Fibroblast of lung (primary cell): Measurements from ENCODE around the gene LIMCH1. TPM values are rescaled to one million over a fixed set of nuclear protein-coding genes. Genes with fewer than 3 reads are reported as not detected.

ENCODE experiments used
- DNase-seq, 2 donors: peaks; one replicate each; pipeline versions ENCODE4 v3.0.0 to v3.0.0-alpha.2; 2010; ENCODE audit warnings: low read depth in 2 of 2
- H2AFZ ChIP-seq: 2 replicates; pipeline ENCODE4 v1.5.1; 2012; ENCODE audit warnings: low read length, control low read depth, inconsistent platforms
- H3K27ac ChIP-seq: 2 replicates; pipeline ENCODE4 v1.5.1; 2011; ENCODE audit warnings: low read length, control low read depth; ENCODE audit not compliant: insufficient read depth
- H3K27me3 ChIP-seq: 2 replicates; pipeline ENCODE4 v1.5.1; 2011; ENCODE audit warnings: mild to moderate bottlenecking, low read length; ENCODE audit not compliant: control insufficient read depth, insufficient read depth
- H3K36me3 ChIP-seq: 2 replicates; pipeline ENCODE4 v1.5.1; 2011; ENCODE audit warnings: low read length; ENCODE audit not compliant: control insufficient read depth, insufficient read depth
- H3K4me1 ChIP-seq: 2 replicates; pipeline ENCODE4 v1.5.1; 2011; ENCODE audit warnings: low read length; ENCODE audit not compliant: control insufficient read depth, insufficient read depth; ENCODE audit errors: extremely low read depth
- H3K4me2 ChIP-seq: 2 replicates; pipeline ENCODE4 v1.5.1; 2011; ENCODE audit warnings: low read length, control low read depth; ENCODE audit not compliant: insufficient read depth; ENCODE audit errors: extremely low read depth
- H3K4me3 ChIP-seq, 4 experiments: fragments of 200-600 bp in 1 of 4; sonication (generic) in 1 of 4; replicated peaks in 1 of 4; 2 replicates each; pipeline ENCODE4 v1.5.1; 2011 to 2016; ENCODE audit warnings: low read length in 4 of 4, low read depth in 3 of 4, mild to moderate bottlenecking in 3 of 4, control low read depth in 2 of 4, inconsistent platforms in 1 of 4, mixed read lengths in 1 of 4; ENCODE audit not compliant: insufficient read depth in 1 of 4; ENCODE audit errors: control extremely low read depth in 1 of 4
- H3K79me2 ChIP-seq: 2 replicates; pipeline ENCODE4 v1.5.1; 2012; ENCODE audit warnings: mild to moderate bottlenecking, low read length, inconsistent platforms; ENCODE audit not compliant: control insufficient read depth, insufficient read depth
- H3K9ac ChIP-seq: 2 replicates; pipeline ENCODE4 v1.5.1; 2011; ENCODE audit warnings: mild to moderate bottlenecking, low read length, control low read depth; ENCODE audit not compliant: insufficient read depth
- H3K9me3 ChIP-seq: 2 replicates; pipeline ENCODE4 v1.5.1; 2012; ENCODE audit warnings: low read depth, low read length; ENCODE audit not compliant: control insufficient read depth, insufficient read depth
- H4K20me1 ChIP-seq: 2 replicates; pipeline ENCODE4 v1.5.1; 2011; ENCODE audit warnings: low read length; ENCODE audit not compliant: control insufficient read depth, insufficient read depth; ENCODE audit errors: extremely low read depth
- CTCF ChIP-seq, 2 donors: IDR thresholded peaks in 1 of 2; conservative IDR thresholded peaks in 1 of 2; 1 replicate in 1 of 2; 2 replicates in 1 of 2; pipeline ENCODE4 v1.5.1; 2011 to 2012; ENCODE audit warnings: low read length in 2 of 2, control low read depth in 1 of 2, inconsistent platforms in 1 of 2, low read depth in 1 of 2, mild to moderate bottlenecking in 1 of 2
- EZH2 ChIP-seq: IDR thresholded peaks from 2 replicates; pipeline ENCODE4 v1.5.1; 2012; ENCODE audit warnings: low read length, control low read depth, mild to moderate bottlenecking; ENCODE audit errors: missing control alignments
- polyA plus RNA-seq, 2 donors: library from polyadenylated mRNA; depleted of rRNA in 1 of 2; stranded (reverse) in 1 of 2; unstranded in 1 of 2; fragments of >200 nt; gene quantifications; 2 replicates each; pipeline ENCODE4 v1.2.1, GENCODE V29; 2011 to 2012; ENCODE audit warnings: missing spikeins in 1 of 2
- total RNA-seq: library from RNA; depleted of rRNA; stranded (reverse); fragments of >200 nt; gene quantifications from 2 replicates; pipeline ENCODE4 v1.2.1, GENCODE V29; 2014

Gene LIMCH1
- total and polyA plus RNA-seq, 2 donors (not counting 1 experiment from before 2014, with no cell fraction given): 2.8 to 4.6 TPM

- no peak overlapping the region for H3K9ac ChIP-seq
- no peak for DNase-seq
- no peak overlapping the region for H2AFZ ChIP-seq
- no peaks in the 10 kb centered on the region for H3K9me3 ChIP-seq
- no peaks in the 10 kb centered on the region for H3K4me1 ChIP-seq
- H4K20me1 ChIP-seq: no peaks in the 10 kb centered on the region
- H3K27me3 ChIP-seq: no peaks in the 10 kb centered on the region
- no peaks in the 10 kb centered on the region for H3K36me3 ChIP-seq
- no peak overlapping the region for H3K4me2 ChIP-seq
- H3K27ac ChIP-seq: no peak overlapping the region
- TF ChIP-seq EZH2 (no peak), CTCF (conservative IDR thresholded peaks at IDR 0.05 in 1 of 2, IDR thresholded peaks at IDR 0.05 in 1 of 2; ENCODE audit: low read depth in 1 of 2, low read length in 2 of 2) (no peak)
- no peaks in the 10 kb centered on the region for H3K79me2 ChIP-seq
- no peak overlapping the region for H3K4me3 ChIP-seq
These were observed 158.2 kb downstream of the LIMCH1 start for GRCh38 chr4:41696131-41696530.

- H2AFZ ChIP-seq: no peak overlapping the region
- no peaks in the 10 kb centered on the region for H3K9me3 ChIP-seq
- H3K9ac ChIP-seq: no peak overlapping the region
- no peaks in the 10 kb centered on the region for H3K36me3 ChIP-seq
- no peaks in the 10 kb centered on the region for H3K4me1 ChIP-seq
- no peaks in the 10 kb centered on the region for H3K79me2 ChIP-seq
- H3K4me2 ChIP-seq: no peak overlapping the region
- TF ChIP-seq EZH2 (no peak), CTCF (conservative IDR thresholded peaks at IDR 0.05 in 1 of 2, IDR thresholded peaks at IDR 0.05 in 1 of 2; ENCODE audit: low read depth in 1 of 2, low read length in 2 of 2) (no peak)
- no peaks in the 10 kb centered on the region for H4K20me1 ChIP-seq
- no peaks in the 10 kb centered on the region for H3K27me3 ChIP-seq
- no peak for DNase-seq
- H3K4me3 ChIP-seq: no peak overlapping the region
- no peak overlapping the region for H3K27ac ChIP-seq
These were observed 158.8 kb downstream of the LIMCH1 start for GRCh38 chr4:41696763-41697162.

- TF ChIP-seq CTCF (conservative IDR thresholded peaks at IDR 0.05 in 1 of 2, IDR thresholded peaks at IDR 0.05 in 1 of 2; ENCODE audit: low read depth in 1 of 2, low read length in 2 of 2) (no peak), EZH2 (no peak)
- H3K27me3 ChIP-seq: no peaks in the 10 kb centered on the region
- no peaks in the 10 kb centered on the region for H4K20me1 ChIP-seq
- H3K4me2 ChIP-seq: no peak overlapping the region
- H3K27ac ChIP-seq: no peak overlapping the region
- H3K4me1 ChIP-seq: no peaks in the 10 kb centered on the region
- H3K79me2 ChIP-seq: no peaks in the 10 kb centered on the region
- no peak for DNase-seq
- H3K9me3 ChIP-seq: no peaks in the 10 kb centered on the region
- H3K9ac ChIP-seq: no peak overlapping the region
- H2AFZ ChIP-seq: no peak overlapping the region
- H3K4me3 ChIP-seq: no peak overlapping the region
- no peaks in the 10 kb centered on the region for H3K36me3 ChIP-seq
These were observed 164.0 kb downstream of the LIMCH1 start for GRCh38 chr4:41701983-41702382.
